Keratinocyte (primary cell): ENCODE results near the gene GSTA5. TPM values are rescaled to one million over a fixed set of nuclear protein-coding genes. Genes with fewer than 3 reads are reported as not detected.
"Not testable (repeated sequence)": the region's sequence is repeated elsewhere in the genome, so short reads cannot be mapped to it uniquely, and the experiment has no call there.

ENCODE experiments used
- DNase-seq: peaks from one replicate; pipeline ENCODE4 v3.0.0-alpha.2; 2011; ENCODE audit warnings: low read depth, missing footprints, low spot score
- FAIRE-seq: peaks from 2 replicates; lab custom pipeline; 2011; peaks lifted over from hg19 to GRCh38; lab: Jason Lieb, UNC
- H2AFZ ChIP-seq: 2 replicates; pipeline ENCODE4 v1.6.0; 2012; ENCODE audit warnings: low read length, control low read depth, inconsistent platforms; ENCODE audit not compliant: control insufficient read depth
- H3K27ac ChIP-seq: 2 replicates; pipeline ENCODE4 v1.5.1; 2011; ENCODE audit warnings: low read length; ENCODE audit not compliant: control insufficient read depth, insufficient read depth
- H3K27me3 ChIP-seq: 3 replicates; pipeline ENCODE4 v1.6.0; 2011; ENCODE audit warnings: low read length; ENCODE audit not compliant: control insufficient read depth, insufficient read depth; ENCODE audit errors: extremely low read depth
- H3K36me3 ChIP-seq, 2 experiments: 2 replicates in 1 of 2; 3 replicates in 1 of 2; pipeline ENCODE4 v1.5.1; 2011; ENCODE audit warnings: low read length in 2 of 2, mild to moderate bottlenecking in 1 of 2; ENCODE audit not compliant: control insufficient read depth in 2 of 2, insufficient read depth in 2 of 2; ENCODE audit errors: extremely low read depth in 1 of 2
- H3K4me1 ChIP-seq: 3 replicates; pipeline ENCODE4 v1.5.1; 2011; ENCODE audit warnings: low read length; ENCODE audit not compliant: control insufficient read depth, insufficient read depth; ENCODE audit errors: extremely low read depth
- H3K4me2 ChIP-seq: 3 replicates; pipeline ENCODE4 v1.6.0; 2011; ENCODE audit warnings: low read depth, low read length; ENCODE audit not compliant: control insufficient read depth, insufficient read depth; ENCODE audit errors: extremely low read depth
- H3K4me3 ChIP-seq, 3 experiments: fragments of 200-600 bp in 1 of 3; sonication (generic) in 1 of 3; 2 replicates in 2 of 3; 3 replicates in 1 of 3; pipeline ENCODE4 v1.5.1; 2011 to 2016; ENCODE audit warnings: low read length in 3 of 3, mild to moderate bottlenecking in 3 of 3, control low read depth in 2 of 3, inconsistent platforms in 1 of 3, low read depth in 1 of 3, mixed read lengths in 1 of 3, mixed run types in 1 of 3, moderate library complexity in 1 of 3; ENCODE audit not compliant: control insufficient read depth in 2 of 3, insufficient read depth in 2 of 3; ENCODE audit errors: extremely low read depth in 1 of 3
- H3K79me2 ChIP-seq: 2 replicates; pipeline ENCODE4 v1.6.0; 2012; ENCODE audit warnings: low read length; ENCODE audit not compliant: control insufficient read depth, insufficient read depth
- H3K9ac ChIP-seq: 3 replicates; pipeline ENCODE4 v1.6.0; 2011; ENCODE audit warnings: low read length; ENCODE audit not compliant: control insufficient read depth, insufficient read depth; ENCODE audit errors: extremely low read depth
- H3K9me1 ChIP-seq: 3 replicates; pipeline ENCODE4 v1.6.0; 2011; ENCODE audit warnings: low read length; ENCODE audit not compliant: control insufficient read depth, insufficient read depth; ENCODE audit errors: extremely low read depth
- H3K9me3 ChIP-seq: 2 replicates; pipeline ENCODE4 v1.5.1; 2012; ENCODE audit warnings: low read depth, low read length; ENCODE audit not compliant: control insufficient read depth
- H4K20me1 ChIP-seq: 3 replicates; pipeline ENCODE4 v1.6.0; 2011; ENCODE audit warnings: low read length; ENCODE audit not compliant: control insufficient read depth, insufficient read depth; ENCODE audit errors: extremely low read depth
- CTCF ChIP-seq, 3 experiments: IDR thresholded peaks in 1 of 3; conservative IDR thresholded peaks in 1 of 3; optimal IDR thresholded peaks in 1 of 3; 2 replicates in 2 of 3; 3 replicates in 1 of 3; pipeline versions ENCODE3 to v1.5.1; 2011; ENCODE audit warnings: low read length in 3 of 3, mild to moderate bottlenecking in 3 of 3, moderate library complexity in 2 of 3, control low read depth in 1 of 3, inconsistent platforms in 1 of 3; ENCODE audit not compliant: insufficient read depth in 2 of 3; ENCODE audit errors: extremely low read depth in 1 of 3
- EZH2 ChIP-seq: IDR thresholded peaks from one replicate; pipeline ENCODE4 v1.6.1; 2012; ENCODE audit warnings: inconsistent platforms, mild to moderate bottlenecking, low read length, moderate library complexity
- dilution Hi-C: fragments of 300-500 bp; cut with MboI; formaldehyde crosslinking; loops from one replicate; pipeline ENCODE4 v1.7.0; 2020; ENCODE audit warnings: low sequenced_read_pairs; ENCODE audit not compliant: extremely low pct_ligation_motif_present
- polyA plus RNA-seq, 5 experiments: library from polyadenylated mRNA; depleted of rRNA in 3 of 5; stranded (reverse) in 3 of 5; stranded (forward) in 1 of 5; unstranded in 1 of 5; fragments of >200 nt; gene quantifications; 1 replicate in 1 of 5; 2 replicates in 3 of 5; 3 replicates in 1 of 5; pipeline versions ENCODE4 v1.2.1 to v1.2.3, GENCODE V29; 2011 to 2012; ENCODE audit warnings: missing spikeins in 2 of 5, low read depth in 1 of 5, low replicate concordance in 1 of 5

GSTA5 gene
- polyA plus RNA-seq, 1 donor (not counting 4 experiments of a cell fraction or from before 2014, with no cell fraction given): not detected

- FAIRE-seq (no peak), DNase-seq (no peak)
- peaks cover 40% of the 10 kb centered on the region for H3K27me3 ChIP-seq
- H3K9me3 ChIP-seq: no peaks in the 10 kb centered on the region
- no peaks in the 10 kb centered on the region for H4K20me1 ChIP-seq
- no peaks in the 10 kb centered on the region for H3K4me1 ChIP-seq
- H3K4me3 ChIP-seq: no peak overlapping the region
- H2AFZ ChIP-seq: no peak overlapping the region
- no peak overlapping the region for H3K9ac ChIP-seq
- H3K79me2 ChIP-seq: no peaks in the 10 kb centered on the region
- dilution Hi-C loops: no loop called here
- TF ChIP-seq EZH2: no peak
- no peak for TF ChIP-seq CTCF (optimal IDR thresholded peaks at IDR 0.05 in 1 of 3, IDR thresholded peaks at IDR 0.05 in 1 of 3, conservative IDR thresholded peaks at IDR 0.05 in 1 of 3; ENCODE audit: extremely low read depth in 1 of 3, insufficient read depth in 2 of 3, low read length in 3 of 3)
- no peaks in the 10 kb centered on the region for H3K36me3 ChIP-seq
- no peak overlapping the region for H3K27ac ChIP-seq
- no peaks in the 10 kb centered on the region for H3K9me1 ChIP-seq
- no peak overlapping the region for H3K4me2 ChIP-seq
Observed at GRCh38 chr6:52872031-52872430, 31.4 kb upstream of the GSTA5 start.

- Histone ChIP-seq H3K36me3 (no peaks in the 10 kb centered on the region), H3K9ac (no peak overlapping the region), H3K79me2 (no peaks in the 10 kb centered on the region), H3K9me3 (no peaks in the 10 kb centered on the region), H3K9me1 (no peaks in the 10 kb centered on the region), H4K20me1 (no peaks in the 10 kb centered on the region), H3K4me3 (no peak overlapping the region), H3K4me1 (no peaks in the 10 kb centered on the region), H3K4me2 (no peak overlapping the region), H2AFZ (no peak overlapping the region), H3K27me3 (peaks cover 38% of the 10 kb centered on the region), H3K27ac (no peak overlapping the region)
- DNase-seq (no peak), FAIRE-seq (no peak)
- dilution Hi-C loops: no loop called here
- TF ChIP-seq EZH2 (no peak), CTCF (optimal IDR thresholded peaks at IDR 0.05 in 1 of 3, IDR thresholded peaks at IDR 0.05 in 1 of 3, conservative IDR thresholded peaks at IDR 0.05 in 1 of 3; ENCODE audit: extremely low read depth in 1 of 3, insufficient read depth in 2 of 3, low read length in 3 of 3) (no peak)
Observed at GRCh38 chr6:52871621-52872020, 31.0 kb upstream of the GSTA5 start.

- H3K9ac ChIP-seq, H3K27ac ChIP-seq, H3K36me3 ChIP-seq, H3K4me1 ChIP-seq, H3K79me2 ChIP-seq, FAIRE-seq, H3K9me1 ChIP-seq, dilution Hi-C loops, H2AFZ ChIP-seq, H3K4me2 ChIP-seq, H3K9me3 ChIP-seq, H4K20me1 ChIP-seq, H3K4me3 ChIP-seq, DNase-seq: not testable (repeated sequence)
- peaks cover 28% of the 10 kb centered on the region for H3K27me3 ChIP-seq
Observed at GRCh38 chr6:52870335-52871091, 29.9 kb upstream of the GSTA5 start.

GRCh38 chr6:52868899-52869298, 28.3 kb upstream of the GSTA5 start:
- dilution Hi-C loops, H3K4me1 ChIP-seq, FAIRE-seq, H3K36me3 ChIP-seq, H3K79me2 ChIP-seq, DNase-seq, H3K9ac ChIP-seq, H2AFZ ChIP-seq, H3K4me2 ChIP-seq, H3K9me1 ChIP-seq, H4K20me1 ChIP-seq, H3K27ac ChIP-seq, H3K4me3 ChIP-seq, H3K9me3 ChIP-seq: not testable (repeated sequence)
- peaks cover 15% of the 10 kb centered on the region for H3K27me3 ChIP-seq
